ENCODE data around the gene DUSP2.

DNA sequence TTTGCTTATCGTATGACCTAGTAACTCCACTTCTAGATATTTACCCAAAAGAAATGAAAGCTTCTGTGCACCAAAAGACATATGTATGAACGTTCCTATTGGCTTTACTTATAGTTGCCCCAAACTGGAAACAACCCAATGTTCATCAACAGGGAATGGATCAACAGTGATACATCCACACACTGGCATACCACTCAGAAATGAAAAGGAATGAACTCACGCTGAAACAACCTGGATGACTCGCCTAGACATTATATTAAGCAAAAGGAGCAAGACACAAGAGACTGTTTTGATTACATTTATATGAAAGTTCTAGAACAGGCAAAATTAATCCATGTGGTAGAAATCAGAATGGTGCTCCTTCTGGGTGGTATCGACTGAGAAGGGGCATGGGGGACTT is 47.8 kb downstream of the DUSP2 start:
- TF ChIP-seq CTCF (IDR thresholded peaks at IDR 0.05) (no peak), REST (IDR thresholded peaks at IDR 0.05; ENCODE audit: insufficient read depth in 1 of 2, low read depth in 2 of 2, low read length in 1 of 2) (no peak), SIN3A (IDR thresholded peaks at IDR 0.05; ENCODE audit: borderline replicate concordance, insufficient read depth, low read depth, low read length) (no peak), TCF7L2 (IDR thresholded peaks at IDR 0.05; ENCODE audit: low read depth, low read length) (no peak), POLR2AphosphoS5 (IDR thresholded peaks at IDR 0.05; ENCODE audit: low read depth, low read length) (no peak)

All from Panc1 (cell line).